ENCODE data around the gene EMC8. TPM values are rescaled to one million over a fixed set of nuclear protein-coding genes. Genes with fewer than 3 reads are reported as not detected.

Gene EMC8
- total and polyA plus RNA-seq, 2 donors (not counting 1 experiment from before 2014, with no cell fraction given) = 22.1 to 33.1 TPM

DNA sequence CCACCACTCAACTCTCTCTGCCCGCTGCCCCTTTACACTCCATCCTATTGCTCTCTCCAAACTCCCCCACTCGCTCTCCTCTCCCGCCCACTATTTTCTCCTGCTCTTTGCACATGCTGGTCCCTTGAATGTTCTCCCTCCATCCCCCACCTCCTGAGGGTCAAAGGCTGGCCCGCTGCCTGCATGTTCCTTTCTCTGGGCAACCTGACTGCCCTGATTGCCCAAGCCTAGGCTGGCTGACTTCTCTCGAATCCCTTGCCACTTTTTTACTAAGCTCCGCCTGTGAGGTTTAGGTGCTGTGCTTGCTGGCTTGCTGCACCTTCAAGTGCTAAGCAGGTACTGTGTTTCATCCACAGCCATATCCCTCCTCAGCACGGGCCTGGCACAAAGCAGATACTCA, 2.7 kb downstream of the EMC8 start:
- Mint-ChIP-seq H3K4me3 (no peak overlapping the region), H3K4me1 (peaks cover 41% of the 10 kb centered on the region), H3K27me3 (no peaks in the 10 kb centered on the region), H3K9me3 (ENCODE audit: insufficient read depth) (no peaks in the 10 kb centered on the region), H3K27ac (no peak overlapping the region)
- Histone ChIP-seq H3K36me3 (replicated peaks in 1 of 2; ENCODE audit: control extremely low read depth in 1 of 2, control insufficient read depth in 1 of 2, extremely low read depth in 1 of 2, insufficient read depth in 2 of 2, low read length in 1 of 2) (peaks cover 0 to 39% of the 10 kb centered on the region in 2 experiments), H2AFZ (ENCODE audit: insufficient read depth, low read depth, low read length, poor library complexity, severe bottlenecking) (no peak overlapping the region), H3K4me1 (ENCODE audit: control insufficient read depth in 2 of 2, insufficient read depth in 2 of 2, low read length in 2 of 2) (peaks cover 19 to 23% of the 10 kb centered on the region in 2 donors), H3K4me2 (replicated peaks; ENCODE audit: low read depth, low read length, poor library complexity, severe bottlenecking) (no peak overlapping the region), H3K79me2 (ENCODE audit: control insufficient read depth, insufficient read depth, low read length) (peaks cover 100% of the 10 kb centered on the region), H3K27me3 (replicated peaks in 1 of 4; ENCODE audit: control extremely low read depth in 1 of 4, control insufficient read depth in 3 of 4, insufficient read depth in 4 of 4, low read length in 3 of 4) (no peaks in the 10 kb centered on the region), H3K9me3 (ENCODE audit: control extremely low read depth in 1 of 3, control insufficient read depth in 2 of 3, insufficient read depth in 1 of 3, low read length in 2 of 3) (peaks cover 0 to 3% (median 0%) of the 10 kb centered on the region in 3 donors), H3K4me3 (ENCODE audit: control extremely low read depth in 1 of 5, extremely low read depth in 1 of 5, insufficient read depth in 1 of 5, low read depth in 2 of 5, low read length in 4 of 5) (no peak overlapping the region), H3K27ac (ENCODE audit: low read length in 2 of 2) (no peak overlapping the region), H3K9ac (ENCODE audit: low read length) (no peak overlapping the region), H4K20me1 (ENCODE audit: control insufficient read depth, insufficient read depth, low read length, poor library complexity, severe bottlenecking) (peaks cover 66% of the 10 kb centered on the region)
- WGBS (ENCODE audit: insufficient coverage) = 95% methylated on average over 6 of the region's 7 CpGs
- POLR2A ChIA-PET = no interaction called here
- no peak for TF ChIP-seq EZH2 (IDR thresholded peaks at IDR 0.05; ENCODE audit: borderline replicate concordance, insufficient read depth, low read depth, low read length, poor library complexity, severe bottlenecking)
- TF ChIP-seq, protein P1, sequence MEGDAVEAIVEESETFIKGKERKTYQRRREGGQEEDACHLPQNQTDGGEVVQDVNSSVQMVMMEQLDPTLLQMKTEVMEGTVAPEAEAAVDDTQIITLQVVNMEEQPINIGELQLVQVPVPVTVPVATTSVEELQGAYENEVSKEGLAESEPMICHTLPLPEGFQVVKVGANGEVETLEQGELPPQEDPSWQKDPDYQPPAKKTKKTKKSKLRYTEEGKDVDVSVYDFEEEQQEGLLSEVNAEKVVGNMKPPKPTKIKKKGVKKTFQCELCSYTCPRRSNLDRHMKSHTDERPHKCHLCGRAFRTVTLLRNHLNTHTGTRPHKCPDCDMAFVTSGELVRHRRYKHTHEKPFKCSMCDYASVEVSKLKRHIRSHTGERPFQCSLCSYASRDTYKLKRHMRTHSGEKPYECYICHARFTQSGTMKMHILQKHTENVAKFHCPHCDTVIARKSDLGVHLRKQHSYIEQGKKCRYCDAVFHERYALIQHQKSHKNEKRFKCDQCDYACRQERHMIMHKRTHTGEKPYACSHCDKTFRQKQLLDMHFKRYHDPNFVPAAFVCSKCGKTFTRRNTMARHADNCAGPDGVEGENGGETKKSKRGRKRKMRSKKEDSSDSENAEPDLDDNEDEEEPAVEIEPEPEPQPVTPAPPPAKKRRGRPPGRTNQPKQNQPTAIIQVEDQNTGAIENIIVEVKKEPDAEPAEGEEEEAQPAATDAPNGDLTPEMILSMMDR (IDR thresholded peaks at IDR 0.05) = no peak
- CTCF ChIA-PET = interaction anchor here (1.0 to 1.5 kb wide), 2 partner anchors 78 to 376 kb away, joined by 3 to 4 read pairs; no protein-coding TSS in a partner anchor
- intact Hi-C loops (cut with micrococcal nuclease) = loop anchor here (10.0 kb wide), 1 partner anchor 242 kb away; no protein-coding TSS in a partner anchor
- ATAC-seq (ENCODE audit: low read depth) (no peak), DNase-seq (no peak)

DNA sequence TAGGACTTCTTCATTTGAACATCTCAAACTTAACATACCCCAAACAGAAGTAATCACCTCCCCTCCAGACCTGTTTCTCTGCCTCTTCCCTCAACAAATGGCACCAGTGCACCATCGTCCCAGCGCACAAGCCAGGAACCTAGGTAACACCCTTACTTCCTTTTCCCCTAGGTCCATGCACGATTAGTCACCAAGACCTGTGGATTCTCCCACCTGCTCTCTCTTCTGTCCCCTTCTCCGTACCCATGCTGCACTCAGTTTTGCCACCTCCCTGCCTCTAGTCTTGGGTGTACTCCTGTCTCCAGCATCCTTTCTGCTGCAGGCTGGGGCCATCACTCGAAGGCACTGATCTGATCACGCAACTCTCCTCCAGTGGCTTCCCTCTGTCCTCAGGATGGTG, 3.2 kb downstream of the EMC8 start:
- H3K27me3 ChIP-seq (replicated peaks in 1 of 4; ENCODE audit: control extremely low read depth in 1 of 4, control insufficient read depth in 3 of 4, insufficient read depth in 4 of 4, low read length in 3 of 4) = no peaks in the 10 kb centered on the region
- DNase-seq (no peak), ATAC-seq (ENCODE audit: low read depth) (no peak)
- intact Hi-C loops (cut with micrococcal nuclease) = loop anchor here (10.0 kb wide), 1 partner anchor 241 kb away; no protein-coding TSS in a partner anchor
- TF ChIP-seq EZH2 (IDR thresholded peaks at IDR 0.05; ENCODE audit: borderline replicate concordance, insufficient read depth, low read depth, low read length, poor library complexity, severe bottlenecking) = no peak
- TF ChIP-seq, protein P1 (IDR thresholded peaks at IDR 0.05) = no peak
- peaks cover 100% of the 10 kb centered on the region for H3K79me2 ChIP-seq (ENCODE audit: control insufficient read depth, insufficient read depth, low read length)
- Mint-ChIP-seq H3K4me3 (no peak overlapping the region), H3K27ac (no peak overlapping the region), H3K9me3 (ENCODE audit: insufficient read depth) (no peaks in the 10 kb centered on the region), H3K27me3 (no peaks in the 10 kb centered on the region), H3K4me1 (peaks cover 37% of the 10 kb centered on the region)
- no peak overlapping the region for H3K9ac ChIP-seq (ENCODE audit: low read length)
- no peak overlapping the region for H3K4me2 ChIP-seq (replicated peaks; ENCODE audit: low read depth, low read length, poor library complexity, severe bottlenecking)
- H4K20me1 ChIP-seq (ENCODE audit: control insufficient read depth, insufficient read depth, low read length, poor library complexity, severe bottlenecking) = peaks cover 70% of the 10 kb centered on the region
- no peak overlapping the region for H2AFZ ChIP-seq (ENCODE audit: insufficient read depth, low read depth, low read length, poor library complexity, severe bottlenecking)
- H3K27ac ChIP-seq (ENCODE audit: low read length in 2 of 2) = no peak overlapping the region
- ChIA-PET CTCF (no interaction called here), POLR2A (no interaction called here)
- H3K9me3 ChIP-seq (ENCODE audit: control extremely low read depth in 1 of 3, control insufficient read depth in 2 of 3, insufficient read depth in 1 of 3, low read length in 2 of 3) = peaks cover 0 to 3% (median 0%) of the 10 kb centered on the region in 3 donors
- peaks cover 0 to 38% of the 10 kb centered on the region in 2 experiments for H3K36me3 ChIP-seq (replicated peaks in 1 of 2; ENCODE audit: control extremely low read depth in 1 of 2, control insufficient read depth in 1 of 2, extremely low read depth in 1 of 2, insufficient read depth in 2 of 2, low read length in 1 of 2)
- no peak overlapping the region for H3K4me3 ChIP-seq (ENCODE audit: control extremely low read depth in 1 of 5, extremely low read depth in 1 of 5, insufficient read depth in 1 of 5, low read depth in 2 of 5, low read length in 4 of 5)
- WGBS (ENCODE audit: insufficient coverage) = 94% methylated on average over 6 of the region's 6 CpGs
- H3K4me1 ChIP-seq (ENCODE audit: control insufficient read depth in 2 of 2, insufficient read depth in 2 of 2, low read length in 2 of 2) = peaks cover 18 to 22% of the 10 kb centered on the region in 2 donors
